ENCODE data around the gene AUTS2.

DNA sequence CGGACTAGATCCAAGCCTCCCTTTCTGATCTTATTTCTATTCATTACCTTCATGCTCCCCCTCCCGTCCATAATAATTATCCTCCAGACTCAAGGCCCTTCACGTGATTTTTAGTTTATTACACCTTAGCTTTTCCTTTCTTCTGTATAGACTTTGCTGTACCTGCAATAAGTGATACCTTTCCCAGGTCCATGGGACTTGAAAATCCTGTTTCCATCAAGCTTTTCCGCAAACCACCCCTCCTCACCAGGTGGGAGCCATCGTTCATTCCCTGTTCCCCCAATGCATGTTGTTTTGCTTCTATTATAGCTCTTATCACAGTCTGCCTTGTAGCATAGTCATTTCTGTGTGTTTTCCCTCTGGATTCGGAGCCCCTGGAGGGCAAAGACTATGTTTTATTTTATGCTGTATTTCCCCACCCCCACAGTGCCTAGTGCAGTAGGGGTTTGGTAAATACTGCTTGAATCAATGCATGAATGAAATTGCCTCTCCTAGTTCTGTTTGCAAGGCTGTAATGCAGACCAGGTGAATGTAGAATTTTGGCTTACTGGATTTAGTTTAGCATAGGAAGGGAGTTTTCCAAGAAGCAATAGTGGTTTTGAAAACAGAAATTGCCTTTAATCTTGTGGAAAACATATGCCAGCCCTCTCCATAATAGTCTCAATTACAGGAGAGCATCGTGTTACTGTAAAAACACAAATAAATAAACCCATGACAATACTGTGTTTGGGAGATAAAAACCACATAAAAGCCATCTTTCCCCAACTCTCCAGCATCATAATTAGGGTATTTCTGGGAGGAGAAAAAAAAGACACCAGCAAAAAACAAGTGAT, 213.4 kb downstream of the AUTS2 start:
- TF ChIP-seq SP1 (CRISPR knock-in tag; conservative IDR thresholded peaks at IDR 0.05) (no peak), CTCF (IDR thresholded peaks at IDR 0.05) (no peak), MAX (CRISPR knock-in tag; IDR thresholded peaks at IDR 0.05) (no peak), SMAD3 (CRISPR knock-in tag; IDR thresholded peaks at IDR 0.05; ENCODE audit: borderline replicate concordance) (no peak), ETV6 (CRISPR knock-in tag; IDR thresholded peaks at IDR 0.05) (no peak)
- TF ChIP-seq, protein P1, sequence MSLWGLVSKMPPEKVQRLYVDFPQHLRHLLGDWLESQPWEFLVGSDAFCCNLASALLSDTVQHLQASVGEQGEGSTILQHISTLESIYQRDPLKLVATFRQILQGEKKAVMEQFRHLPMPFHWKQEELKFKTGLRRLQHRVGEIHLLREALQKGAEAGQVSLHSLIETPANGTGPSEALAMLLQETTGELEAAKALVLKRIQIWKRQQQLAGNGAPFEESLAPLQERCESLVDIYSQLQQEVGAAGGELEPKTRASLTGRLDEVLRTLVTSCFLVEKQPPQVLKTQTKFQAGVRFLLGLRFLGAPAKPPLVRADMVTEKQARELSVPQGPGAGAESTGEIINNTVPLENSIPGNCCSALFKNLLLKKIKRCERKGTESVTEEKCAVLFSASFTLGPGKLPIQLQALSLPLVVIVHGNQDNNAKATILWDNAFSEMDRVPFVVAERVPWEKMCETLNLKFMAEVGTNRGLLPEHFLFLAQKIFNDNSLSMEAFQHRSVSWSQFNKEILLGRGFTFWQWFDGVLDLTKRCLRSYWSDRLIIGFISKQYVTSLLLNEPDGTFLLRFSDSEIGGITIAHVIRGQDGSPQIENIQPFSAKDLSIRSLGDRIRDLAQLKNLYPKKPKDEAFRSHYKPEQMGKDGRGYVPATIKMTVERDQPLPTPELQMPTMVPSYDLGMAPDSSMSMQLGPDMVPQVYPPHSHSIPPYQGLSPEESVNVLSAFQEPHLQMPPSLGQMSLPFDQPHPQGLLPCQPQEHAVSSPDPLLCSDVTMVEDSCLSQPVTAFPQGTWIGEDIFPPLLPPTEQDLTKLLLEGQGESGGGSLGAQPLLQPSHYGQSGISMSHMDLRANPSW (CRISPR knock-in tag; conservative IDR thresholded peaks at IDR 0.05; ENCODE audit: low read depth), result no peak
